ENCODE measurements around the gene SMURF2.
A peak's percentile ranks its signal among the peaks of the same experiment; 100 is the strongest.

Gene SMURF2

GRCh38 chr17:64658931-64659330, 3.2 kb downstream of the SMURF2 start:
- DNase-seq (ENCODE audit: low read depth, low spot score): peak; percentile 79
- in situ Hi-C loops (cut with HindIII; ENCODE audit: low sequenced_read_pairs): no loop called here
- TF ChIP-seq CTCF (IDR thresholded peaks at IDR 0.05; ENCODE audit: low read depth, low read length): no peak
- no peak overlapping the region for H3K4me3 ChIP-seq (ENCODE audit: low read depth, low read length)

- TF ChIP-seq CTCF (IDR thresholded peaks at IDR 0.05; ENCODE audit: low read depth, low read length): no peak
Measured at GRCh38 chr17:64657610-64658125, 4.4 kb downstream of the SMURF2 start.

GRCh38 chr17:64655704-64656103, 6.4 kb downstream of the SMURF2 start:
- H3K4me3 ChIP-seq (ENCODE audit: low read depth, low read length): no peak overlapping the region
- DNase-seq (ENCODE audit: low read depth, low spot score): no peak
- in situ Hi-C loops (cut with HindIII; ENCODE audit: low sequenced_read_pairs): no loop called here
- TF ChIP-seq CTCF (IDR thresholded peaks at IDR 0.05; ENCODE audit: low read depth, low read length): no peak

More at GRCh38 chr17:64657610-64658125, 4.4 kb downstream of the SMURF2 start:
- DNase-seq (ENCODE audit: low read depth, low spot score): no peak
- in situ Hi-C loops (cut with HindIII; ENCODE audit: low sequenced_read_pairs): no loop called here
- H3K4me3 ChIP-seq (ENCODE audit: low read depth, low read length): no peak overlapping the region

GRCh38 chr17:64653985-64654355, 8.1 kb downstream of the SMURF2 start:
- no peak overlapping the region for H3K4me3 ChIP-seq (ENCODE audit: low read depth, low read length)
- in situ Hi-C loops (cut with HindIII; ENCODE audit: low sequenced_read_pairs): no loop called here
- no peak for DNase-seq (ENCODE audit: low read depth, low spot score)
- TF ChIP-seq CTCF (IDR thresholded peaks at IDR 0.05; ENCODE audit: low read depth, low read length): no peak

GRCh38 chr17:64653325-64653984, 8.7 kb downstream of the SMURF2 start:
- in situ Hi-C loops (cut with HindIII; ENCODE audit: low sequenced_read_pairs): no loop called here
- no peak for TF ChIP-seq CTCF (IDR thresholded peaks at IDR 0.05; ENCODE audit: low read depth, low read length)
- DNase-seq (ENCODE audit: low read depth, low spot score): peak; percentile 50
- H3K4me3 ChIP-seq (ENCODE audit: low read depth, low read length): no peak overlapping the region

- in situ Hi-C loops (cut with HindIII; ENCODE audit: low sequenced_read_pairs): no loop called here
- H3K4me3 ChIP-seq (ENCODE audit: low read depth, low read length): no peak overlapping the region
- no peak for TF ChIP-seq CTCF (IDR thresholded peaks at IDR 0.05; ENCODE audit: low read depth, low read length)
- no peak for DNase-seq (ENCODE audit: low read depth, low spot score)
Measured at GRCh38 chr17:64651889-64652288, 10.2 kb downstream of the SMURF2 start.

Measured in astrocyte of the spinal cord (primary cell).